Activated T-cell treated with anti-CD3 and anti-CD28 coated beads, Interleukin-2, amount 50 U/mL, for 72 hours (primary cell): ENCODE measurements around the gene DCLK1. TPM values are rescaled to one million over a fixed set of nuclear protein-coding genes. Genes with fewer than 3 reads are reported as not detected.

Source experiments
- ATAC-seq, 2 donors: fragments of 150-1000 bp; cut with Tn5 transposase; replicated peaks in 1 of 2; 2 replicates each; pipeline ENCODE4 v1.10.0; 2021; ENCODE audit warnings: moderate library complexity in 2 of 2, mild to moderate bottlenecking in 1 of 2
- DNase-seq, 2 donors: peaks; one replicate each; pipeline ENCODE4 v3.0.0; 2021 to 2022; ENCODE audit warnings: mixed read lengths in 1 of 2
- H3K27ac Mint-ChIP-seq: one replicate; pipeline ENCODE4 v1.8.0; 2022; ENCODE audit warnings: mild to moderate bottlenecking, moderate library complexity, mixed read lengths
- H3K27me3 Mint-ChIP-seq: one replicate; pipeline ENCODE4 v1.8.0; 2022; ENCODE audit warnings: low read depth, mixed read lengths
- H3K36me3 Mint-ChIP-seq, 2 donors: one replicate each; pipeline ENCODE4 v1.8.0; 2022; ENCODE audit warnings: mixed read lengths in 2 of 2, mild to moderate bottlenecking in 1 of 2; ENCODE audit not compliant: insufficient read depth in 2 of 2
- H3K4me1 Mint-ChIP-seq: one replicate; pipeline ENCODE4 v1.8.0; 2022; ENCODE audit warnings: low read depth, mixed read lengths
- H3K4me3 Mint-ChIP-seq, 2 donors: one replicate each; pipeline ENCODE4 v1.8.0; 2022; ENCODE audit warnings: mild to moderate bottlenecking in 2 of 2, mixed read lengths in 2 of 2, moderate library complexity in 2 of 2
- H3K9me3 Mint-ChIP-seq, 2 donors: one replicate each; pipeline ENCODE4 v1.8.0; 2022; ENCODE audit warnings: mixed read lengths in 2 of 2
- total RNA-seq, 2 donors: library from RNA; stranded (reverse); gene quantifications; one replicate each; pipeline ENCODE4 v1.2.3, GENCODE V29; 2022

Gene DCLK1
- total RNA-seq, 2 donors from 2014 or later, result not detected

- Mint-ChIP-seq H3K9me3 (no peaks in the 10 kb centered on the region), H3K4me3 (no peak overlapping the region)
- ATAC-seq, result no peak
Observed at GRCh38 chr13:35785576-35786303, 345.4 kb downstream of the DCLK1 start.

GRCh38 chr13:35784286-35784951 lies 346.8 kb downstream of the DCLK1 start:
- Mint-ChIP-seq H3K9me3 (no peaks in the 10 kb centered on the region), H3K27ac (no peak overlapping the region)
- no peak for ATAC-seq

More at GRCh38 chr13:35785576-35786303, 345.4 kb downstream of the DCLK1 start:
- Mint-ChIP-seq H3K27me3 (peaks cover 5% of the 10 kb centered on the region), H3K27ac (no peak overlapping the region), H3K4me1 (no peaks in the 10 kb centered on the region), H3K36me3 (no peaks in the 10 kb centered on the region)
- no peak for DNase-seq

GRCh38 chr13:35782793-35783192 lies 348.4 kb downstream of the DCLK1 start:
- peaks cover 5% of the 10 kb centered on the region for H3K27me3 Mint-ChIP-seq
- ATAC-seq (no peak), DNase-seq (no peak)
- H3K4me3 Mint-ChIP-seq, result no peak overlapping the region
- H3K9me3 Mint-ChIP-seq, result peaks cover 0 to under 1% of the 10 kb centered on the region in 2 donors
- H3K4me1 Mint-ChIP-seq, result no peaks in the 10 kb centered on the region
- no peaks in the 10 kb centered on the region for H3K36me3 Mint-ChIP-seq
- no peak overlapping the region for H3K27ac Mint-ChIP-seq

More at GRCh38 chr13:35784286-35784951, 346.8 kb downstream of the DCLK1 start:
- Mint-ChIP-seq H3K4me3 (no peak overlapping the region), H3K36me3 (no peaks in the 10 kb centered on the region), H3K4me1 (no peaks in the 10 kb centered on the region), H3K27me3 (peaks cover 5% of the 10 kb centered on the region)
- DNase-seq, result no peak

- Mint-ChIP-seq H3K27ac (no peak overlapping the region), H3K36me3 (no peaks in the 10 kb centered on the region), H3K4me1 (no peaks in the 10 kb centered on the region), H3K4me3 (no peak overlapping the region), H3K9me3 (peaks cover 0 to 1% of the 10 kb centered on the region in 2 donors), H3K27me3 (peaks cover 5% of the 10 kb centered on the region)
- ATAC-seq, result no peak
- DNase-seq, result no peak
Observed at GRCh38 chr13:35781036-35782000, 349.9 kb downstream of the DCLK1 start.

GRCh38 chr13:35780613-35781012 lies 350.6 kb downstream of the DCLK1 start:
- Mint-ChIP-seq H3K9me3 (peaks cover 0 to 1% of the 10 kb centered on the region in 2 donors), H3K27ac (no peak overlapping the region), H3K27me3 (peaks cover 5% of the 10 kb centered on the region), H3K4me1 (no peaks in the 10 kb centered on the region), H3K36me3 (no peaks in the 10 kb centered on the region), H3K4me3 (no peak overlapping the region)
- DNase-seq (no peak), ATAC-seq (no peak)

- Mint-ChIP-seq H3K9me3 (peaks cover 0 to 6% of the 10 kb centered on the region in 2 donors), H3K4me1 (no peaks in the 10 kb centered on the region), H3K27me3 (no peaks in the 10 kb centered on the region), H3K27ac (no peak overlapping the region), H3K4me3 (no peak overlapping the region), H3K36me3 (no peaks in the 10 kb centered on the region)
- DNase-seq, result no peak
- ATAC-seq, result no peak
Observed at GRCh38 chr13:35771898-35772297, 359.3 kb downstream of the DCLK1 start.

- no peaks in the 10 kb centered on the region for H3K4me1 Mint-ChIP-seq
- no peaks in the 10 kb centered on the region for H3K27me3 Mint-ChIP-seq
- no peak overlapping the region for H3K4me3 Mint-ChIP-seq
- DNase-seq (no peak), ATAC-seq (no peak)
- H3K27ac Mint-ChIP-seq, result no peak overlapping the region
- no peaks in the 10 kb centered on the region for H3K36me3 Mint-ChIP-seq
- H3K9me3 Mint-ChIP-seq, result peaks cover 0 to 6% of the 10 kb centered on the region in 2 donors
Observed at GRCh38 chr13:35770756-35771297, 360.4 kb downstream of the DCLK1 start.

GRCh38 chr13:35769812-35770211 lies 361.4 kb downstream of the DCLK1 start:
- Mint-ChIP-seq H3K36me3 (no peaks in the 10 kb centered on the region), H3K27me3 (no peaks in the 10 kb centered on the region), H3K4me3 (no peak overlapping the region), H3K4me1 (no peaks in the 10 kb centered on the region), H3K9me3 (peaks cover 0 to 6% of the 10 kb centered on the region in 2 donors), H3K27ac (no peak overlapping the region)
- DNase-seq (no peak), ATAC-seq (no peak)

- H3K9me3 Mint-ChIP-seq, result no peaks in the 10 kb centered on the region
- no peaks in the 10 kb centered on the region for H3K27me3 Mint-ChIP-seq
- H3K27ac Mint-ChIP-seq, result no peak overlapping the region
- ATAC-seq (no peak), DNase-seq (no peak)
- no peaks in the 10 kb centered on the region for H3K36me3 Mint-ChIP-seq
- H3K4me3 Mint-ChIP-seq, result no peak overlapping the region
- H3K4me1 Mint-ChIP-seq, result no peaks in the 10 kb centered on the region
Observed at GRCh38 chr13:35768551-35768950, 362.6 kb downstream of the DCLK1 start.

GRCh38 chr13:35768073-35768472 lies 363.1 kb downstream of the DCLK1 start:
- H3K4me1 Mint-ChIP-seq, result no peaks in the 10 kb centered on the region
- DNase-seq (no peak), ATAC-seq (no peak)
- H3K27me3 Mint-ChIP-seq, result no peaks in the 10 kb centered on the region
- no peak overlapping the region for H3K4me3 Mint-ChIP-seq
- no peaks in the 10 kb centered on the region for H3K9me3 Mint-ChIP-seq
- no peak overlapping the region for H3K27ac Mint-ChIP-seq
- H3K36me3 Mint-ChIP-seq, result no peaks in the 10 kb centered on the region

- no peak overlapping the region for H3K4me3 Mint-ChIP-seq
- ATAC-seq (no peak), DNase-seq (no peak)
- no peaks in the 10 kb centered on the region for H3K36me3 Mint-ChIP-seq
- H3K4me1 Mint-ChIP-seq, result no peaks in the 10 kb centered on the region
- no peak overlapping the region for H3K27ac Mint-ChIP-seq
- no peaks in the 10 kb centered on the region for H3K9me3 Mint-ChIP-seq
- no peaks in the 10 kb centered on the region for H3K27me3 Mint-ChIP-seq
Observed at GRCh38 chr13:35767256-35767976, 363.8 kb downstream of the DCLK1 start.

GRCh38 chr13:35766663-35767062 lies 364.5 kb downstream of the DCLK1 start:
- Mint-ChIP-seq H3K4me1 (no peaks in the 10 kb centered on the region), H3K27ac (peak overlapping the region; percentile 77), H3K4me3 (no peak overlapping the region), H3K9me3 (no peaks in the 10 kb centered on the region), H3K36me3 (no peaks in the 10 kb centered on the region), H3K27me3 (no peaks in the 10 kb centered on the region)
- no peak for ATAC-seq
- no peak for DNase-seq
